ENCODE measurements around the gene ICAM4. TPM values are rescaled to one million over a fixed set of nuclear protein-coding genes. Genes with fewer than 3 reads are reported as not detected.
"Not testable (repeated sequence)": the region's sequence is repeated elsewhere in the genome, so short reads cannot be mapped to it uniquely, and the experiment has no call there.

Gene ICAM4, protein sequence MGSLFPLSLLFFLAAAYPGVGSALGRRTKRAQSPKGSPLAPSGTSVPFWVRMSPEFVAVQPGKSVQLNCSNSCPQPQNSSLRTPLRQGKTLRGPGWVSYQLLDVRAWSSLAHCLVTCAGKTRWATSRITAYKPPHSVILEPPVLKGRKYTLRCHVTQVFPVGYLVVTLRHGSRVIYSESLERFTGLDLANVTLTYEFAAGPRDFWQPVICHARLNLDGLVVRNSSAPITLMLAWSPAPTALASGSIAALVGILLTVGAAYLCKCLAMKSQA
- polyA plus RNA-seq (2013), result 29.9 TPM

DNA sequence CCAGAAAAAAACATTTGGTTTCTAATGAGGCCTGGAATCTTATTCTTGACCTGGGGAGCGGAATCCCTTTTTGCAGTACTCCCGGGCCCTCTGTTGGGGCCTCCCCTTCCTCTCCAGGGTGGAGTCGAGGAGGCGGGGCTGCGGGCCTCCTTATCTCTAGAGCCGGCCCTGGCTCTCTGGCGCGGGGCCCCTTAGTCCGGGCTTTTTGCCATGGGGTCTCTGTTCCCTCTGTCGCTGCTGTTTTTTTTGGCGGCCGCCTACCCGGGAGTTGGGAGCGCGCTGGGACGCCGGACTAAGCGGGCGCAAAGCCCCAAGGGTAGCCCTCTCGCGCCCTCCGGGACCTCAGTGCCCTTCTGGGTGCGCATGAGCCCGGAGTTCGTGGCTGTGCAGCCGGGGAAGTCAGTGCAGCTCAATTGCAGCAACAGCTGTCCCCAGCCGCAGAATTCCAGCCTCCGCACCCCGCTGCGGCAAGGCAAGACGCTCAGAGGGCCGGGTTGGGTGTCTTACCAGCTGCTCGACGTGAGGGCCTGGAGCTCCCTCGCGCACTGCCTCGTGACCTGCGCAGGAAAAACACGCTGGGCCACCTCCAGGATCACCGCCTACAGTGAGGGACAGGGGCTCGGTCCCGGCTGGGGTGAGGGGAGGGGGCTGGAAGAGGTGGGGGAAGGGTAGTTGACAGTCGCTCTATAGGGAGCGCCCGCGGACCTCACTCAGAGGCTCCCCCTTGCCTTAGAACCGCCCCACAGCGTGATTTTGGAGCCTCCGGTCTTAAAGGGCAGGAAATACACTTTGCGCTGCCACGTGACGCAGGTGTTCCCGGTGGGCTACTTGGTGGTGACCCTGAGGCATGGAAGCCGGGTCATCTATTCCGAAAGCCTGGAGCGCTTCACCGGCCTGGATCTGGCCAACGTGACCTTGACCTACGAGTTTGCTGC lies at the start of gene ICAM4:
ICAM4 (plus strand) TSS at position 153 of the 935 bp plus-strand sequence; CDS start at position 211, 58 bp downstream.
- DNase-seq, result peak; percentile 65 to 83 (median 78)
- WGBS (ENCODE audit: insufficient coverage), result 1% methylated on average over 50 of the region's 59 CpGs
- Histone ChIP-seq H3K27ac (ENCODE audit: insufficient read depth in 1 of 2, low read depth in 1 of 2, low read length in 2 of 2, poor library complexity in 1 of 2, severe bottlenecking in 2 of 2) (peak within 1 kb of the TSS in 1 of 2 experiments; percentile 73), H3K27me3 (replicated peaks in 2 of 5; ENCODE audit: control insufficient read depth in 4 of 5, insufficient read depth in 5 of 5, low read length in 4 of 5) (peaks cover 0 to 24% (median 21%) of the 10 kb centered on the region in 5 experiments), H3K9me3 (ENCODE audit: control extremely low read depth in 1 of 5, control insufficient read depth in 4 of 5, insufficient read depth in 2 of 5, low read depth in 1 of 5, low read length in 4 of 5) (no peaks in the 10 kb centered on the region), H3K36me3 (ENCODE audit: control insufficient read depth in 4 of 4, insufficient read depth in 4 of 4, low read length in 3 of 4) (peaks cover 0 to 24% (median 13%) of the 10 kb centered on the region in 4 experiments), H3K4me3 (ENCODE audit: control insufficient read depth in 1 of 7, extremely low read depth in 1 of 7, insufficient read depth in 4 of 7, low read depth in 2 of 7, low read length in 6 of 7) (peak within 1 kb of the TSS in 6 of 7 experiments; percentile 36 to 76 (median 62)), H3K4me1 (ENCODE audit: control extremely low read depth in 1 of 4, control insufficient read depth in 4 of 4, insufficient read depth in 4 of 4, low read length in 3 of 4) (peaks cover 0 to 75% (median 71%) of the 10 kb centered on the region in 4 experiments)
- ChIA-PET POLR2A (interaction anchor here (1.2 to 5.6 kb wide), 2 partner anchors 8 to 16 kb away, joined by 5 to 60 read pairs; partner anchors contain the start of gene ICAM1), CTCF (interaction anchor here (0.9 to 7.6 kb wide), 10 partner anchors 9 to 104 kb away, joined by 3 to 83 read pairs (median 6); partner anchors contain the start of genes ICAM1 and RAVER1)

DNA sequence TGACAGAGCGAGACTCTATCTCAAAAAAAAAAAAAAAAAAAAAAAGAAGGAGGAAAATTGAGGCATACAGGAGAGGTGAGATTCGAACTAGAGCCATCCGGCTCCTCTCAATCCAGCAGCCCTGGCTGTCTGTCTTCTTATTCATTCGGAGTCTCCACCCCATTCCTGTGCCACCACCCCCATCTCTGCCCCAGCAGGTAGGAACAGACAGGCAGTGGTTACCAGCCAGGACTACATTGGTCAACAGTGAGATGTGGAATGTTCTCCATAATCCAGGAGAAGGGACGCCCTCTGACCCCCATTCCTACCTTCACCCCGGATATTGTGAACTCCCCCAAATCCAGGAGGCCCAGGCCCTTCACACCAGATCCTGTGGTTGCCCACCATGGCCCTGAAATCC lies 49.1 kb upstream of the ICAM4 start:
- Histone ChIP-seq H3K27ac (ENCODE audit: insufficient read depth in 1 of 2, low read depth in 1 of 2, low read length in 2 of 2, poor library complexity in 1 of 2, severe bottlenecking in 2 of 2) (no peak overlapping the region), H3K9me3 (ENCODE audit: control extremely low read depth in 1 of 5, control insufficient read depth in 4 of 5, insufficient read depth in 2 of 5, low read depth in 1 of 5, low read length in 4 of 5) (no peaks in the 10 kb centered on the region), H3K4me3 (ENCODE audit: control insufficient read depth in 1 of 7, extremely low read depth in 1 of 7, insufficient read depth in 4 of 7, low read depth in 2 of 7, low read length in 6 of 7) (no peak overlapping the region), H3K27me3 (replicated peaks in 2 of 5; ENCODE audit: control insufficient read depth in 4 of 5, insufficient read depth in 5 of 5, low read length in 4 of 5) (no peaks in the 10 kb centered on the region), H3K36me3 (ENCODE audit: control insufficient read depth in 4 of 4, insufficient read depth in 4 of 4, low read length in 3 of 4) (no peaks in the 10 kb centered on the region), H3K4me1 (ENCODE audit: control extremely low read depth in 1 of 4, control insufficient read depth in 4 of 4, insufficient read depth in 4 of 4, low read length in 3 of 4) (peaks cover 0 to 25% (median 19%) of the 10 kb centered on the region in 4 experiments)
- 90% methylated on average over 3 of the region's 6 CpGs for WGBS (ENCODE audit: insufficient coverage)
- no peak for DNase-seq
- POLR2A ChIA-PET, result interaction anchor here (0.6 kb wide), 1 partner anchor 10 kb away, joined by 3 read pairs; no protein-coding TSS in a partner anchor
- CTCF ChIA-PET, result interaction anchor here (0.6 to 2.6 kb wide), 4 partner anchors 9 to 137 kb away, joined by 3 to 13 read pairs (median 4); no protein-coding TSS in a partner anchor

DNA sequence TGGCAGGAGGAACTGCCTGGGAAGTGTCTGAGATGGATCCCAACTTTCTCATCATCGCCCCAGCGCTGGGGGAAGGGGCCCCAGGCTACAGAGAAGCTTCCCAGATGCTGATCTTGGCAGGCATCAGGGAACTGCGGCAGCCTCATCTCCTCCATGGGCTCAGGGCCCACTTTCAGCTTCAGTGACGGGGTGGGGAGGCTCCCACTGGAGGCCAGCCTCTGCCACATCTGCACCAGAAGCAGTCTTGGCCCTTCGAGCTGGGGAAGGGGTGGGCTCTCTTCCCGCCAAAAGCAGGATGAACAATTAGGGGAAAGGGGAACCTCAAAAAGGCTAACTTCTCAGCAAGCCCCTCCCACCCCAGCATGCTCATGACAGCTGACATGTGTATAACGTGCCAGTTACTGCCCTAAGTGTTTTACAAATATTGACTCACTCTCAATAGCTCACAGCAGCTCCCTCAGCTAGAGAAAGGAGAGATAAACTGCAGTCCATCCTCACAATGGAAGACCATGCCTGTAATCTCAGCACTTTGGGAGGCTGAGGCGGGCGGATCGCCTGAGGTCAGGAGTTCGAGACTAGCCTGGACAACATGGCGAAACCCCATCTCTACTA lies 48.5 kb upstream of the ICAM4 start:
- Histone ChIP-seq H3K4me1 (ENCODE audit: control extremely low read depth in 1 of 4, control insufficient read depth in 4 of 4, insufficient read depth in 4 of 4, low read length in 3 of 4) (peaks cover 0 to 25% (median 19%) of the 10 kb centered on the region in 4 experiments), H3K36me3 (ENCODE audit: control insufficient read depth in 4 of 4, insufficient read depth in 4 of 4, low read length in 3 of 4) (no peaks in the 10 kb centered on the region), H3K27me3 (replicated peaks in 2 of 5; ENCODE audit: control insufficient read depth in 4 of 5, insufficient read depth in 5 of 5, low read length in 4 of 5) (no peaks in the 10 kb centered on the region), H3K27ac (ENCODE audit: insufficient read depth in 1 of 2, low read depth in 1 of 2, low read length in 2 of 2, poor library complexity in 1 of 2, severe bottlenecking in 2 of 2) (no peak overlapping the region), H3K4me3 (ENCODE audit: control insufficient read depth in 1 of 7, extremely low read depth in 1 of 7, insufficient read depth in 4 of 7, low read depth in 2 of 7, low read length in 6 of 7) (no peak overlapping the region), H3K9me3 (ENCODE audit: control extremely low read depth in 1 of 5, control insufficient read depth in 4 of 5, insufficient read depth in 2 of 5, low read depth in 1 of 5, low read length in 4 of 5) (no peaks in the 10 kb centered on the region)
- peak in 2 of 3 donors; percentile 52 to 56 for DNase-seq
- 93% methylated on average over 3 of the region's 12 CpGs for WGBS (ENCODE audit: insufficient coverage)
- ChIA-PET POLR2A (interaction anchor here (0.5 to 0.6 kb wide), 2 partner anchors 11 to 49 kb away, joined by 3 read pairs; no protein-coding TSS in a partner anchor), CTCF (interaction anchor here (0.6 to 1.5 kb wide), 4 partner anchors 10 to 136 kb away, joined by 3 to 5 read pairs (median 4); no protein-coding TSS in a partner anchor)

DNA sequence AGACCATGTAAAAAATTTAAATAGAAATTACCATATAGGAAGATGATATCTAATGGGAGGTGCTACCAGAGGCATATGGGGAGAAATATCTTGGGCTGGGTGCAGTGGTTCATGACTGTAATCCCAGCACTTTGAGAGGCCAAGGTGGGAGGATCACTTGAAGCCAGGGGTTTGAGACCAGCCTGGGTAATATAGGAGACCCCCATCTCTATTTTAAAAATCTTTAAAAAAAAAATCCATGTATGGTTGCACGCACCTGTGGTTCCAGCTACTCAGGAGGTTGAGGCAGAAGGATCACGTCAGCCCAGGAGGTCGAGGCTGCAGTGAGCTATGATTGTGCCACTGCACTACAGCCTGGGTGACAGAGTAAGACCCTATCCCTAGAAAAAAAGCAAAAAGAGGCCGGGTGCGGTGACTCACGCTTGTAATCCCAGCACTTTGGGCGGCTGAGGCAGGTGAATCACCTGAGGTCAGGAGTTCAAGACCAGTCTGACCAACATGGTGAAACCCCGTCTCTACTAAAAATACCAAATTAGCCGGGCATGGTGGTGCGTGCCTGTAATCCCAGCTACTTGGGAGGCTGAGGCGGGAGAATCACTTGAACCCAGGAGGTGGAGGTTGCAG lies 44.8 kb upstream of the ICAM4 start:
- H3K27ac ChIP-seq (ENCODE audit: insufficient read depth in 1 of 2, low read depth in 1 of 2, low read length in 2 of 2, poor library complexity in 1 of 2, severe bottlenecking in 2 of 2); H3K9me3 ChIP-seq (ENCODE audit: control extremely low read depth in 1 of 5, control insufficient read depth in 4 of 5, insufficient read depth in 2 of 5, low read depth in 1 of 5, low read length in 4 of 5); H3K27me3 ChIP-seq (replicated peaks in 2 of 5; ENCODE audit: control insufficient read depth in 4 of 5, insufficient read depth in 5 of 5, low read length in 4 of 5); H3K4me3 ChIP-seq (ENCODE audit: control insufficient read depth in 1 of 7, extremely low read depth in 1 of 7, insufficient read depth in 4 of 7, low read depth in 2 of 7, low read length in 6 of 7); CTCF ChIA-PET; H3K36me3 ChIP-seq (ENCODE audit: control insufficient read depth in 4 of 4, insufficient read depth in 4 of 4, low read length in 3 of 4); POLR2A ChIA-PET; DNase-seq: not testable (repeated sequence)
- peaks cover 0 to 12% (median 9%) of the 10 kb centered on the region in 4 experiments for H3K4me1 ChIP-seq (ENCODE audit: control extremely low read depth in 1 of 4, control insufficient read depth in 4 of 4, insufficient read depth in 4 of 4, low read length in 3 of 4)
- 98% methylated on average over 11 of the region's 11 CpGs for WGBS (ENCODE audit: insufficient coverage)

DNA sequence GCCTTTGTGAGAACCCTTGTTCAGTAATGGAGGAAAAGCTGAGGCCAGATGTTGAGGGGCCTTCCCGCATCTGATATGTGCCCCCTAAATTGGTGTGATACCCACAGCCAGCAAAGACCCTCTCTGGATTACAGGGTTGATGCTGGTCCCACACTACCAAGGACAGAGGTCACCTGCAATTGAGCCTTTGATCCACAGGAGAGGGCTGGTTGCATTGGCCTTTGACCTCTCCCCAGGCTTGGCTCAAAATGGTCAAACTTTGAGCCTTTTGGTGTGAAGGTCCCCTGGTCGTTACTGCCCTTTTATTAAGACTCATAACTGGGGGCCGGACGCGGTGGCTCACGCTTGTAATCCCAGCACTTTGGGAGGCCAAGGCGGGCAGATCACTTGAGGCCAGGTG lies 43.1 kb upstream of the ICAM4 start:
- CTCF ChIA-PET, result interaction anchor here (0.7 to 0.9 kb wide), 3 partner anchors 15 to 155 kb away, joined by 3 read pairs; no protein-coding TSS in a partner anchor
- 97% methylated on average over 7 of the region's 7 CpGs for WGBS (ENCODE audit: insufficient coverage)

More for the DNA sequence above, 43.1 kb upstream of the ICAM4 start:
- DNase-seq, result no peak
- H3K36me3 ChIP-seq (ENCODE audit: control insufficient read depth in 4 of 4, insufficient read depth in 4 of 4, low read length in 3 of 4), result no peaks in the 10 kb centered on the region
- H3K27me3 ChIP-seq (replicated peaks in 2 of 5; ENCODE audit: control insufficient read depth in 4 of 5, insufficient read depth in 5 of 5, low read length in 4 of 5), result no peaks in the 10 kb centered on the region
- POLR2A ChIA-PET, result interaction anchor here (0.6 kb wide), 1 partner anchor 16 kb away, joined by 4 read pairs; no protein-coding TSS in a partner anchor
- no peak overlapping the region for H3K4me3 ChIP-seq (ENCODE audit: control insufficient read depth in 1 of 7, extremely low read depth in 1 of 7, insufficient read depth in 4 of 7, low read depth in 2 of 7, low read length in 6 of 7)
- H3K27ac ChIP-seq (ENCODE audit: insufficient read depth in 1 of 2, low read depth in 1 of 2, low read length in 2 of 2, poor library complexity in 1 of 2, severe bottlenecking in 2 of 2), result no peak overlapping the region
- no peaks in the 10 kb centered on the region for H3K9me3 ChIP-seq (ENCODE audit: control extremely low read depth in 1 of 5, control insufficient read depth in 4 of 5, insufficient read depth in 2 of 5, low read depth in 1 of 5, low read length in 4 of 5)
- peaks cover 0 to 1% (median under 1%) of the 10 kb centered on the region in 4 experiments for H3K4me1 ChIP-seq (ENCODE audit: control extremely low read depth in 1 of 4, control insufficient read depth in 4 of 4, insufficient read depth in 4 of 4, low read length in 3 of 4)
